Measurements from ENCODE around the gene CHKA.
A peak's percentile ranks its signal among the peaks of the same experiment; 100 is the strongest.

Gene CHKA

DNA sequence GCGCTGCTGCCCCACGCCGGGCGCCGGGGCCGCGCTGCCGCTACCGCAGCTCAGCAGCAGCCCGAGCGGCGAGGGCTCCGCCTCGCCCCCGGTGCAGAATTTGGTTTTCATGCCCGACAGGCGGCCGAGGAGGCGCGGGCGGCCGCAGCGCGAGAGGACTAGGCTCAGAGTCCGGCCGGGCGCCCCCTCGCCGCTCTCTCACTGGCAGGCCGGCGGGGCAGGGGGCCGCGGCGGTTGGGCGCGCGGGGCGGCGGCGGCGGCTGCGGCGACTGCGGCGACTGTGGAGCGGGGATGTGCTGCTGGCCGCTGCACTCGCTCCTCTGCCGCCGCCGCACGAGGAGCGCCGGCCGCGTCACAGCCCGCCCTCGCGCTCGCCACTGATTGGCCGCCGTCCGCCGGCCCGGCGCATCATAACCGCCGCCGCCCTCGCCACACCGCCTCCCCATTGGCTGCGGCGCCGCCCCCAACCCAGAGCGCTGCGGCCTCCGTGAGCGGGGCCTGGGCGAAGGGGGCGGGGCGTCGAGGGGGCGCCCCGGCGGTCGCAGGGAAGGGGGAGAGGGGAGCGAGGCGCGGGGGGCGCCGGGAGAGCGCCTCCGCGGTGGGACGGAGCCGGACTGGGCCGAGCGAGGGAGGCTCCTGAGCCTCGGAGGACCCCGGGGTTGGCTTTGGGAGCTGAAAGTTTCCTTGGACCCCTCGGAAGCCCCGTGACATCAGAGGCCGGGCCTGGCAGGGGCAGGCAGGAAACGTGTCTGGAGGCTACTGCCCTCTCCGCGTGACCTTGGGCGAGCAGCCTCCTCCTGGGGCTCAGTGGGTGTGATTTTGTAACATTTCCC is at the start of gene CHKA:
Gene CHKA (minus strand): TSS at position 322 of the 833 bp plus-strand sequence. CDS start 211 bp downstream, at position 111.
- peak; percentile 87 for DNase-seq

DNA sequence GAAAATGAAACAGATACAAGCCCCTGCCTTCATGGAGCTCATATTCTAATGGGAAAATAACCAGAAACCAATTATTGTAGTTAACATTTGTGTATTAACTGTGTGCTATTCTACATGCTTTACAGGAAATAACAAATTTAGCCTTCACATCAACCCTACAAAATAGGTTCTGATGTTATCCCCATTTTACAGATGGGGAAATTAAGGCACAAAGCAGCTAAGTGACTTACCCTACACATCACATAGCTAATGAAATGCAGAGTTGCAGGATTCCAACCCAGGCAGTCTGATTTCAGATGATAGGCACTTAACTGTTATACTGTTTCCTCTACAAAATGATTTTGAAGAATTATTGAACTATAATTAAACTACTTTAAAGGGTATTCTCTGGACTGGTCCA is 48.3 kb upstream of the CHKA start:
- no peak for DNase-seq

DNA sequence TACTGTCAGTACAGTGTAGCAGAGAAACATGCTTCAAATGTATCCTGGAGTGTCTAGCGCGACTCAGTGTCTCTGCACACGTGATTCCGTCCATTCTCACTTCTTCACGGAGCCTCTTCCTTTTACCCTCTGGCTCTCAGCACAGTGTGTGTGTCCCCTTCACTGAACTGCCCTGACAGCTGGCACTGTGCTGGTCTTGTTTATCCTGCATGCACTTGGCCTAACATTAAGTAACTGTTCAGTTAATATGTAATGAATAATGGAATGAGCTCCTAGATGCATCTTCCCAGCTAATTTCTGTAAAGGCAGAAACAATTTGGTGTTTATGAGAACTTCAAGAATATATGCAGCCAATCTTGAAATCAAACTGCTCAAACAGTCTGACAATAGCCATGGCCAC is 47.5 kb upstream of the CHKA start:
- DNase-seq, result no peak

DNA sequence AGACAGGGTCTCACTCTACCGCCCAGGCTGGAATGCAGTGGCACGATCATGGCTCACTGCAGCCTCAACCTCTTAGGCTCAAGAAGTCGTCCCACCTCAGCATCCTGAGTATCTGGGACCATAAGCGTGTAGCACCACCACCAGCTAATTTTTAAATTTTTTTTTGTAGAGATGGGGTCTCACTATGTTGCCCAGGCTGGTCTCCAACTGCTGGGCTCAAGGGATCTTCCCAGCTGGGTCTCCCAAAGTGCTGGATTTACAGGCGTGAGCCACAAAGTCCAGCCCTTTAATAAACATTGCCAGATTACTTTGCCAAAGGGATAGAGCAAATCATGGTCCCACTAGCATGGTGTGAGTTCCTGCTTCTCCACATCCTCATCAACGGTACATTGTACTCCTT is 46.3 kb upstream of the CHKA start:
- DNase-seq, result no peak

DNA sequence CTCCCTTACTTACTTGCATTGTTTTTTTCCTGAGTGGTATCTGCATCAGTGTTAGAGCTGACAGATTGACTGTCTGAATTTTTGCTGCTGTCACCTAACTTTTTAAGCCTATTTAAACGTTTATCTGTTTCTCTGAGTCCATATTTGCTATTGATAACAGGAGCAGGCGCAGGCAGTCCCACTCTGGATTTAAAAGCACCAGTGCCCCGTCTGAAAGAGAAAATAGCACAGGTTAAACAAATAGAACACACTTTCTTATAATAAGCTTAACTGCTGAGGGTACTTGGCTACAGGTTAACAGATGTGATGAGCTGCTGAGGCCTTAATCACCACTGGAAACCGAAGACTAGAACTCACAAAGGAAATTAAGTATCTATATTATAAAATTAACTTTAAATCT is 45.8 kb upstream of the CHKA start:
- no peak for DNase-seq

DNA sequence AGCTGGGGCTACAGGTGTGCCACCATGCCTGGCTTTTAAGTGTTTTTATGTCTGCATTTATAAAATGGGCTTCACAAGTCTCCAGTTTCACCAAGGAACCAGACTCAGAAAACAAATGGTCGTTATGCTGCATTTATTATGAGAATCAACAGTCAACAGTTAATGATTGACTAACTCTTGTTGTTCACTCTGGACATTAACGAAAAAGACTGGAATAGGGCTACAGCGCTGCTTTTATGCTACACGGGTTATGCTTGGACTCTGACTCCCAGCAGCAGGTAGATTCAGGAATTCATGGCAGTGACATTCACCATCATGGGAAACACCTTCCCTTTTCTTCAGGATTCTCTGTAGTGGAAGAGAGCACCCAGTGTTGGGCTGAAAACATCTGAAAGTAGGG is 44.4 kb upstream of the CHKA start:
- no peak for DNase-seq

DNA sequence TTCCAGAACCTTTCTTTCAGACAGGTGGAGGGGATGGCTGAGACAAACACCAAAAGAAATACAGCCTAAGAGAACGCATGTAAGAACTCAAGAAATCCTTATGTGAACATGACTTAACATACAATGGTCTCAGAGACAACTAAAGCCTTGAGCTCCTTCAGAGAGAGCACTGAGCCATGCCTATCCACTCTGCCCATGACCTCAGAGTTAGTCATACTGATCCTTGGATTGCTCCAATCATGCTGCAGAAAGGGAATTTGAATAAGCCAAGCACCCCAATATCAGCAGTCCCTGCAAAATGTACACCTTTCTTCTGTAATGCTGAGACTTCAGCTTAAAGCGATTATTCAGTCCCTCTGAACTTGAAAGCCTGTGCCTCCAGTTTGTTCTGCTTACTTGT is 43.2 kb upstream of the CHKA start:
- DNase-seq, result no peak

DNA sequence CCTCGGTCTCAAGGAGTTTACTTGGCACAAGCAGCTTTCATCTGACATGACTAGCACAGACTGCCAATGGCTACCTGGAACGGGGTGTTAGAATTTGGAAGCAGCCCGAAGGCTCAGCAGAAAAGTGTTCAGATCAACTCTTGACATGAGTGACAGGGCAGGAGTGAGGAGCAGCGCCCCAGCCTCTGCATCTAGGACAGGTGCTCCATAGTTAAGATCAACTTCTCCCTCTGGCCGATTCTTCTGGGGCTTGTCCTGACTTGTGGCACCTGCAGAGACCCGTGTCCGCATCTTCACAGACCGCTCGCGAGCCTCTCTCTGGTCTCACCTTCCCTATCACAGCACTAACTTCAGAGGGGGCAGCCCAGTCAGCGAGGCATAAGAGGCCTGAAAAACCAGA is 42.5 kb upstream of the CHKA start:
- no peak for DNase-seq

DNA sequence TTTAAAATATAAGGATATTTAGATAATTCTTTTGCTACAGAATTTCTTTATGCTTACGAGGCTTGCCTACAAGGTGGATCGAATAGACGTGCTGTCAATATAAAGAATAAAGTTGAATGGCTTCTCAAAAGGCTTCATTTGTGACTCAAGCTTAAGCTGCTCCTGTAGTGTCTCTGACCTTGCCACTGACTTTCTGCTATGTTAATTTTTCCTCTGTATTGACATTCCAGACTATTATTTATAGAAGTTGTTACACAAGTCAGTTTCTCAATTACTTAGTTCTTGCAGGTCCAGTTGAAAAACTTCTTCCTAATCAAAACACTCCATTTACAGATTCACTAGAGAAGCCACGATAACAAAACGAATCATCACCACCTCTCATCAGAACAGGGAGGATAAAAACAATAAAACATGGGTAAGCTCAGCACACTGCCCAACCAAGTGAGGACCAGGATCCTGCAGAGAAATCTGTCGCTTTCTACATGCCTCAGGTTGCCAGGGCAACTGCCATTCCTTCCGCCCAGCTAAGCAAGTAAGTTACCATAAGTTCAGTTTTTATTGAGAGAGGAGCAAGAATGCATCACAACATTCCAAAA is 39.0 kb upstream of the CHKA start:
- DNase-seq, result no peak

DNA sequence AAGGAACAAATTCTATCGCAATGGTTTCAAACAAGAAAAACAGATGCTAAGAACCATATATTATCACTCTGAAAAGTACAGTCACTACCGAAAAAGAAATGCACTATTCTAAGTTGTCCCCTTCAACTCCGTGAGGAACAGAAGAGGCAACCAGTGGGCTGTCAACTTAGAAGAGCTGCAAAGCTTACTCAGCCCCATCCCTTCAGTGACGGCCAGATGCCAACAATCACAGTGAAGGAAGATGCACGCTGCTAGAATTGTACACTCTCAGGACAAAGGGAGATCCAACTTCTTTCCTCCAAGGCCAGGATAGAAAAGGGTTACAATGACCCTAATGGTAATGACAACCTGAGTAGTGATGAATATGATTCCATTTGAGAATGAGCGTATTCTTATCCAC is 38.5 kb upstream of the CHKA start:
- no peak for DNase-seq

DNA sequence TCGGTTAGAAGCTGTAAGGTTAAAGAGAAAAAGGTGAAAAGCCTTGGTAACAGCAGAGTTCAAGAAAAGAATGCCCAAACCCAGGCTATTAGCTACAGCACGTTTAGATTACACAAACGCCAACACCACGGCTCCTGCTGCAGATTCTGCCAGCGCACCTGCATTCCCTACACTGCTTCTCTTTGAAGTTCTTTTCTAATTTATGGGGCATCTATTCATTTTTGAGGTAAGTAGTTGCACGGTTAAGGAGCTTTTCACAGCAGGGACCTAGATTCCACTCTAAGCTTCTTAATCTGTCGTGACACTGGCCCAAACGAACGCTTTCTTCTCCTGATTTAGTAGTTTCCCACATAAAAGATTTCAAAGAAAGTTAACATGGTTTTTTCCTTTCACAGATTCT is 38.0 kb upstream of the CHKA start:
- DNase-seq, result no peak

DNA sequence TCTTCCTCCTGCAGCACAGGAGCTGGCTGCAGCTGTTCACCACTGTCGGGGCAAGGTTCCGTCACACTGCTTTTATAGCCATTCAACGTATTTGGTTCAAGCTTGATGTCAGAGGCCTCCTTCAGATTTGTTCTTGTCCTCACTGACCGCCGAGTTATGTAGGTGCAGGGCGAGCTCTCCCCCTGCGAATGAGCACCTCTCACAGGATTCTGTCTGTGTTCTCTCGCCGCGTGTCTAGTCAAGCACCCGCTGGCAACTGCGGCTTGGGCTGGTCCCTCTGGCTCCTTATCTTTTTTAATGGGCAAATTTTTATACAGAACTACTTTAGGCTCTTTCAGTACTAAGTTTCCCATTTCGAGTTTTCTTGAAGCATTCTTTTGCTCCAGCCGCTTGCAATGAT is 37.4 kb upstream of the CHKA start:
- DNase-seq, result no peak

DNA sequence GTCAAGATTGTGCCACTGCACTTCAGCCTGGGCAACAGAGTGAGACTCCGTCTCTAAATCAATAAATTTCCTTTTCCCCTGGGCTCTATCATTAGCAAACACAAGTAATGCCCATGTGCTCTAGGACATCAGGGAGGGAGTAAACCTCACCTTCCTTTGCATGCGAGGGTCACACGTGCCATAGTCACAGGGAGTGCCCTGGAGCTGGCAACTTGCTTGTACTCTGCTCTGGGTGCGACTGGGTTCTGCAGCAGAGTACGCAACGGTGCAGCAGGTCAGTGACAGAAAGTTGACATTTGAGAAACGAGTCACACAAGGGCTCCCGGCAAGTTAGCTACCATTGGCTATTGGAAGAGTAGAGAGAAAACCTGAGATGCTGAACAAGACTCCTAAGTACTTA is 32.6 kb upstream of the CHKA start:
- DNase-seq, result no peak

DNA sequence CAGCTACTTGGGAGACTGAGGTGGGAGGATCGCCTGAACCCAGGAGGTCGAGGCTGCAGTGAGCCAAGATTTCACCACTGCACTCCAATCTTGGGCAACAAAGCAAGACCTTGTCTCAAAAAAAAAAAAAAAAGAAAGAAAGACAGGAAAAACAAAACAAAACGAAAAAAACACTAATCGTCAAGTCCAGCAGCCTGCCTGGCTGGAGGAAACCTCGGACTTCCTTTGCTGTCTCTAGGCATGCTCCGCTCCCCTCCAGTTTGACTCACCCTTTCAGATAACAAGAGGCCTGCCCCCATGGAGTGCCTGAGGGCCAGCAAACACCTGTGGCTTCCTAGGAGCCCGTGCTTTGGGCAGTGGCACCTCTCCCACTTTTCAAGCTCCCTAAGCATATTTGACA is 28.8 kb upstream of the CHKA start:
- no peak for DNase-seq

DNA sequence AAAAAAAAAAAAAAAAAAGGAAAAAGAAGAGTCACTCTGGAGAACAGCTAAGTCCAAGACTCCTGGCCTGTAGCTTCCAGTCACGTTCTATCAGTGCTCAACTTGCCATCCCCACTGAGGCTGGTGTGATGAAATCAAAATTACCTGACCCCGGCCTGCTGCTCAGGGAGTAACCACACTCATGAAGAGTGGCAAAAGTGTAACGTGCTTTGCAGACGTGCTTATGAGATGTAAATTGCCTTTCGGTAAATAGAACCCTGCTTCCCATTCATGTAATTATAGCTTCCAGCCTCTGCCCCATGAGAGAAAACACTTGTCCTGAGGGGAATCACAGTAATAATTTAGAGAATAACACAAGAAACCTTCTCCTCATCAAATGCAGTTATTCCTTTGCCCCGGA is 28.2 kb upstream of the CHKA start:
- DNase-seq, result no peak

DNA sequence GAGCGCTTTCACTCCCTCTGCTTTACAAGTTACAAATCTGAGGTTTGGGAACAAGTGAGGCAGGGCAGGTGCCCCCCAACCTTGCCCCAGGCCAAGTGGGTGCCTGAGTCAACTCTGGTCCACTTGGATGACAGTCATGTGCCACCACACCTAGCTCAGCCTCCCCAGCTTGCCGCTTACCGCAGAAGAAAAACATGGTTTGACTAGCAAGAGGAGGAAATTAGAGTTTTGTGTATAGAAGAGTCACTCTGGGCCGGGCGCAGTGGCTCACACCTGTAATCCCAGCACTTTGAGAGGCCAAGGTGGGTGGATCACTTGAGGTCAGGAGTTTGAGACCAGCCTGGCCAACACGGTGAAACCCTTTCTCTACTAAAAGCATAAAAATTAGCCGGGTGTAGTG is 27.7 kb upstream of the CHKA start:
- DNase-seq, result no peak

DNA sequence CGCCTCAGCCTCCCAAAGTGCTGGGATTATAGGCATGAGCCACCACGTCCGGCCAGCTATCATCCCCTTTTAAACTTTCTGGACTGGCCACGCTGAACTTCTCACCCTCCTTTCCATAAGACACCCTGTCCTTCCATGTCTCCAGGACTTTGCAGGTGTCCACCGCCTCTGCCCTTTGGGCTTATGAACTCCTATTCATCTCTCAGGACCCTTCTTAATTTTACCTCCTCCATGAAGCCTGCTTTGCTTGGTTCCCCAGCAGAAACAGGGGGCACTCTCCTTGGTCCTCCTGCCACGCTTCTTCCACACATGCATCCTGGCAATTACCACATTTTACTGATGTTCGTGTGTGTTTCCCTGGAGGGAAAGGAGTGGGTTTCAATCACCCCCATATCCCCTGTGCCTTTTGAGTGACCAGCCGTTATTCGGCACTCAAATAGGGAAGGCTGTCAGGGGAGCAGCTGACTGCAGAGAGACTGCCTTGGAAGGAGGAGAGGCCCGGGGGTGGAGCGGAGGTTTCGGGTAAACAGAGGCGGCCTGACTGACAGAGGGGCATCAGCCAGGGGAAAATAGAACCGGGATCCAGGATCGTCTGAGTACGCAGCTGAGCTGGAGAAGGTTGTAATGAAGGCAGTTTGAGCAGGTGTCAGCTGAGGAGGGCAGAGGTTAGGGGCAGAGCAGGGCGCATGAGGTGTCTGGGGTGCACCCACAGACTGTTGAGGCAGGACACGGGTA is 27.1 kb upstream of the CHKA start:
- DNase-seq, result no peak

DNA sequence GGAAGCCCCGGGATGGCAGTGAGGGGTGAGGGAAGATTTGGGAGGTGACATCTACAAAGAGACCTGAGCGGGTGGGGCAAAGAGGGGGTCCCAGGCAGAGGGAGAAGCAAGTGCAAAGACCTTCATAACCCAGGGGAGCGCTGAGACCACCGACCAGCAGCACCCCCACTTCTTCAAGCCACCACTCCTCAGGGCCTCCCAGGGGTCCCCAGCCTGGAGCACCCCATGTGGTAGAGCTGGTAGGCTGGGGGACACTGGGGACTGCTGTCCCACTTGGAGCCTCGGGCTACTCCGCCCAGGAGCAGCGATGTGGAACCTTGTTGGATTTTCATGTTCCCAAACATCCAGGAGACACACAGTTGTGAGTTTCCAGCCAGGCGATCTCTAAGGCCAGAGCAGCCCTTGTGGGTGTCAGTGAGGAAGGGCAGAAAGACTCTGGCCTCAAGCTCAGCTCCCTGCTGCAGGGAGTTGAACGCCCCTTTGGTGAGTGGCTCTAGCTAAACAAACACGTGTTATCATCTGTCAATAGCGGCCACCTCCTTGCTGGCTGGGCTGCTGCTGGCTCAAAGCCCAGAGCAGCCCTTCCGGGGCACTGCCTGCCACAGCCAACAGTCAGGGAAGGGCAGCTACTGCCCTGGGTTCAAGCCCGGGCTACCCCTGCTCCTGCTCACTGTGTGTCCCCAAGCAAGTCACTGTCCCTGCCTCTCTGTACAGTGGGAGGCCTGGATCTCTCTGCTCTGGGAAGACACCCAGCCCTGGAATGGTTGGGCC is 25.7 kb upstream of the CHKA start:
- DNase-seq, result no peak

DNA sequence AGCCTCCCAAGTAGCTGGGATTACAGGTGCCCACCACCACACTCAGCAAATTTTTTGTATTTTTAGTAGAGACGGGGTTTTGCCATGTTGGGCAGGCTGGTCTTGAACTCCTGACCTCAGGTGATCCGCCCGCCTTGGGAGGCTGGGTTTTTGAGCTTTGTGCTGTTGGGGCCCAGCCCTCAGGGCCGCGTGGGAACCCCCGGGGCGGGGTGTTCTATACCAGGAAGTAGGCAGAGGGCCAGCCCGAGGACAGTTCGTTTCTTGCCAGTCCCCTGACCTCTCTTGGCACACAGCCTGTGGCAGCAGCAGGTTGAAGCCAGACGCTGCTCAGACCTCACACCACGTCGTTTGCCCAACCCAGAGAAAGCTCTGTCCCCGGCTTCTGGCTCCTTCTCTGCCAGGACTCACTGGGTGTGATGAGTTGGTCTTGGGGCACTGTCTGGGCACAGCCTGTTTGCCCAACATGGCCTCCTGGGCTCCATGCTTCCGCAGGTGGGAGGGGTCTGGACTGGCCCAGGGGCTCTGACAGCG is 24.9 kb upstream of the CHKA start:
- DNase-seq, result peak; percentile 1

DNA sequence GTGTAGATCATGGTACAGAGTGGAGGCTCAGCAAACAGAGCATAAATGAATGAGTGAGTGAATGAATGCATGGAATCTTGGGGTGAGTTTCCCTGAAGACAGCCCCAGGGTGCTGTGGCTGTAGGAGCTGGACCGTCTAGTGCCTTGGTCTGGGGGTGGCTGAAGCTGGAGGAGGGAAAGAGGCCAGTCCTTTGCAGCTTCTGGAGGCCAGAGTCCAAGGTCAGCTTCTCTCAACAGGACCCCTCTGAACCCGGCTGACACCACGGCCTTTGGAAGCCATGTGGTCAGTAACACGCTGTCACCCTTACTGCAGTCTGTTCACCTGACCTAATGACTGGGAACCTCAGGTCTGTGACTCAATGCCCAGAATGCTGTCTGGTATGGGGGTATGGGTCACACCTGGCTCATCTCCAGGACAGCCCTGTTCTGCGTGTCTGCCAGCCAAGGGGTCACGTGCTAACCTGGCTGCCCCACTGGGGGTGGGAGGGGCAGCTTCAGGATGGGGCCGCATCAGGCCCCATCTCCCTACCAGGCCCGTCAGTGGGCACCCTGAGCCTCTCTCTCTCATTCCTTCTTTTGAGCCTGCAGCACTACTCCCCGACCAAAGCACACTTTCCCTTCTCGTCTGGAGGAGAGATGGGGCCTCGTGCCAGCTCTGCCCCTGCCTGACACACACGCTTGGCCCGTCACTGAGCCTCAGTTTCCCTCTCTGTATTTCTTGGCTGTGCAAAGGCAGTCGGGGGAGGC is 24.1 kb upstream of the CHKA start:
- DNase-seq, result no peak

DNA sequence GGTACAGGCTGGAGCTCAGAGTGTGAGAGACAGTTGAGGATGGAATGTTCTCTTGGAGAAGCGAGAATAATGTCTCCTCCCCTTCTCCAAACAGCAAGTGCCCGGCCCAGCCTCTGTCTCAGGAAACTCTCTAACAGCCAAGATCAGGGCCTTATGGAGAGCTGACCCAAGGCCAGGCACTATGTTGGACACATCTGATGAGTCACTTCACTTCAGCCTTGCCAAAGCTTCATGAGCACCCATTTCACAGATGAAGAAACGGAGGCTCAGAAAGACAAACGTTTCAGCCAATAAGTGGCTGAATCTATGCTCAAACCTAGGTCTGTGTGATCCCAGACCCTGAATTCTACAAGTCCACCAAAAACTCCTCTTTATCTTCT is 22.1 kb upstream of the CHKA start:
- no peak for DNase-seq

All from CD4-positive, alpha-beta T cell treated with Interleukin-10 for 1 hour (primary cell).